ENCODE results near the gene CNTNAP4.

Gene CNTNAP4

DNA sequence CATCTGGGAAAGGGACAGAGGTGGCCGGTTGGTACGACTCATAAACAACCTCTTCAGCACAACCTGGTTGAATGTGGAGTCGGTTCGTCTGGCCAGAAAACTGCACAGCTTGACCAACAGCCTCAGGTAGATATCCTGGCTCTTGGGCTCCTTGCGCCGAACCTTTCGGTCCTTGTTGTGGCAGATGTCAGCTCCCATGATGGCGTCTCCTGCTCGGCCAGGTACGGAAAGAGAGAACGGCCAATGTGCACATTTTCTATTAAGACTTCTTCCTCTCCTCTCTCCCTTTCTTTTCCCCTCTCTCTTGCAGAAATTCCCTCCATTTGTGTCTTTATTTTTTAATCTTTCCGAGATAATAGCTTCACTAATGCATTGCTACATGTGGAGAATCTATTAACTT, 41.8 kb upstream of the CNTNAP4 start:
- Histone ChIP-seq H3K27ac (no peak overlapping the region), H3K36me3 (ENCODE audit: insufficient read depth) (no peaks in the 10 kb centered on the region), H3K79me2 (ENCODE audit: insufficient read depth, low read depth) (no peaks in the 10 kb centered on the region), H3K4me3 (IDR thresholded peaks at IDR 0.05; ENCODE audit: insufficient read depth, low read depth, low read length) (no peak overlapping the region), H4K20me1 (ENCODE audit: insufficient read depth) (no peaks in the 10 kb centered on the region), H3K9ac (no peak overlapping the region), H2AFZ (ENCODE audit: low read depth) (no peak overlapping the region), H3K4me2 (no peak overlapping the region), H3K4me1 (ENCODE audit: low read depth, poor library complexity, severe bottlenecking) (no peaks in the 10 kb centered on the region), H3K27me3 (ENCODE audit: insufficient read depth, low read depth) (no peaks in the 10 kb centered on the region)
- TF ChIP-seq CTCF (conservative IDR thresholded peaks at IDR 0.05; ENCODE audit: low read depth, low read length) = no peak

GRCh38 chr16:76237471-76237870, 39.7 kb upstream of the CNTNAP4 start:
- Histone ChIP-seq H3K27ac (no peak overlapping the region), H3K4me2 (no peak overlapping the region)
- no peak for TF ChIP-seq CTCF (conservative IDR thresholded peaks at IDR 0.05; ENCODE audit: low read depth, low read length)

GRCh38 chr16:76241755-76242154, 35.4 kb upstream of the CNTNAP4 start:
- no peak for TF ChIP-seq CTCF (conservative IDR thresholded peaks at IDR 0.05; ENCODE audit: low read depth, low read length)
- Histone ChIP-seq H3K4me2 (no peak overlapping the region), H3K4me3 (IDR thresholded peaks at IDR 0.05; ENCODE audit: insufficient read depth, low read depth, low read length) (no peak overlapping the region), H3K4me1 (ENCODE audit: low read depth, poor library complexity, severe bottlenecking) (no peaks in the 10 kb centered on the region), H4K20me1 (ENCODE audit: insufficient read depth) (no peaks in the 10 kb centered on the region), H3K9ac (no peak overlapping the region), H3K27ac (no peak overlapping the region), H3K27me3 (ENCODE audit: insufficient read depth, low read depth) (no peaks in the 10 kb centered on the region), H2AFZ (ENCODE audit: low read depth) (no peak overlapping the region), H3K36me3 (ENCODE audit: insufficient read depth) (no peaks in the 10 kb centered on the region), H3K79me2 (ENCODE audit: insufficient read depth, low read depth) (no peaks in the 10 kb centered on the region)

More at GRCh38 chr16:76237471-76237870, 39.7 kb upstream of the CNTNAP4 start:
- no peaks in the 10 kb centered on the region for H3K27me3 ChIP-seq (ENCODE audit: insufficient read depth, low read depth)
- no peaks in the 10 kb centered on the region for H3K36me3 ChIP-seq (ENCODE audit: insufficient read depth)
- H3K9ac ChIP-seq = no peak overlapping the region
- no peaks in the 10 kb centered on the region for H3K79me2 ChIP-seq (ENCODE audit: insufficient read depth, low read depth)
- H4K20me1 ChIP-seq (ENCODE audit: insufficient read depth) = no peaks in the 10 kb centered on the region
- no peak overlapping the region for H3K4me3 ChIP-seq (IDR thresholded peaks at IDR 0.05; ENCODE audit: insufficient read depth, low read depth, low read length)
- H2AFZ ChIP-seq (ENCODE audit: low read depth) = no peak overlapping the region
- H3K4me1 ChIP-seq (ENCODE audit: low read depth, poor library complexity, severe bottlenecking) = no peaks in the 10 kb centered on the region

- H3K79me2 ChIP-seq (ENCODE audit: insufficient read depth, low read depth) = no peaks in the 10 kb centered on the region
- H3K36me3 ChIP-seq (ENCODE audit: insufficient read depth) = no peaks in the 10 kb centered on the region
- no peak overlapping the region for H3K4me2 ChIP-seq
- no peak overlapping the region for H3K4me3 ChIP-seq (IDR thresholded peaks at IDR 0.05; ENCODE audit: insufficient read depth, low read depth, low read length)
- no peaks in the 10 kb centered on the region for H3K4me1 ChIP-seq (ENCODE audit: low read depth, poor library complexity, severe bottlenecking)
- H3K27me3 ChIP-seq (ENCODE audit: insufficient read depth, low read depth) = no peaks in the 10 kb centered on the region
- no peak overlapping the region for H2AFZ ChIP-seq (ENCODE audit: low read depth)
- H3K9ac ChIP-seq = no peak overlapping the region
- TF ChIP-seq CTCF (conservative IDR thresholded peaks at IDR 0.05; ENCODE audit: low read depth, low read length) = no peak
- no peaks in the 10 kb centered on the region for H4K20me1 ChIP-seq (ENCODE audit: insufficient read depth)
- no peak overlapping the region for H3K27ac ChIP-seq
Observed at GRCh38 chr16:76243620-76244019, 33.6 kb upstream of the CNTNAP4 start.
